Anterior cingulate cortex (tissue), 58 donors: ENCODE data around the gene SP6.

Experiments used
- DNase-seq, 58 donors: peaks; one replicate each; lab custom pipeline; 2025; lab: John Stamatoyannopoulos, UW

SP6 gene

GRCh38 chr17:47879776-47880454 lies 29.0 kb upstream of the SP6 start:
- DNase-seq: no peak

DNA sequence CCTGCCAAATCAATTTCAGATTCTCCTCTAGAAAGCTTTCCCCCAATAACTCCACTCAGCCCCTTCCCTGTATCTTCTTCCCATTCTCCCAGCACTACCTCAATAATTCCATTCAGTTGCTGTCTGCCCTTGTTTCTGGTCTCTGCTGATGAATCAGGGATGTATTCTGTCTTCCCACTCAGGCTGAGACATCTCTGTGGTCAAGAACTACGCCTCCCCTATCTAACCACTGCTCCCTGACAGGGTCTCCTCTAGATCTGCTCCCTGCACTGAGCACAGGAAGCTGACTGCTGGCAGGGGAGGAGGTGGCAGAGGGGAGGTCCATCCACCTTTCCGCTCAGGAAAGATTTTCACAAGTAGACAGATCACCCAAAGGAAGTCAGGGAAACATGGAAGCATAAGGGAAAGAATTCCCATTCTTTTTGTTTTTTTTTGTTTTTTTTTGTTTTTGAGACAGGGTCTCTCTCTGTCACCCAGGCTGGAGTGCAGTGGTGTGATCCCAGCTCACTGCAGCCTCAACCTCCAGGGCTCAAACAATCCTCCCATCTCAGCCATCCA lies 28.1 kb upstream of the SP6 start:
- DNase-seq: no peak

DNA sequence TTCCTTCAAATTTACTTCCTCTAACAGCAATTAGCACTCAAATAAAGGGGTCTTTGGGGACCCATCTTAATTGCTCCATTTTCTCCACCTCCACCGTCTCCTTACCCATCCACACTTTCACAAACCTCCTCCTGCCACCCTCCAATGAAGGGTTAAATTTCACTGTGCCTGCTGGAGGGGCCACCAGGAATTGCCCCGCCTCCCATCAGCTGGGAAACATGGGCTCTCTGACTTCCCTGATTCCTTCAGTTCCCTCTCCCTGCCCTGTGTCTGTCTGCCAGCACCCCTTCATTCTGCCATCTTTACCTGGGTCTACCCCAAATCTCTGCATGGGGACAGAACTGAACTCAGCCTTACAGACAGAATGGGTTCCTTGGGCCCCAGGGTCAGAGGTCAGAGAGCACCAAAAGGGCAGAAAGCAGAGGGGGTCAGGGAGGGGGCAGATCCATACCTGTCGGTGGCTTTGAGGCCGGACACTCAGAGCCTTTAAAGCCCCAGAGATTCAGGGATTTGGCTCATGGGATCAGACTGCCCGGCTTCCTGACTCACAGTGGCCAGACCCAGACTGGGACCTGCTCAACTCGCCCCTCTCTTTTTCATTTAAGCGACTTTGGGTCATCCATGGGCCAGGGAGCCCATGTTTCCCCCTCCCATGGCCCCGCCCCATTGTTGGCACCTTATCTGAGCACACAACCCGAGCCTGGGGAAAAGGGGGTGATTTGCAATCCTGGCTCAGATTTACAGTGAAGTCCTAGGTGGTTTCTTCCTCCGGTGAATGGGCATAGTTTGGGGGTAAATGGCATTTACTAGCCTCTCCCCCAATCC lies 27.5 kb upstream of the SP6 start:
- no peak for DNase-seq

- no peak for DNase-seq
Measured at GRCh38 chr17:47877368-47878034, 26.5 kb upstream of the SP6 start.

DNA sequence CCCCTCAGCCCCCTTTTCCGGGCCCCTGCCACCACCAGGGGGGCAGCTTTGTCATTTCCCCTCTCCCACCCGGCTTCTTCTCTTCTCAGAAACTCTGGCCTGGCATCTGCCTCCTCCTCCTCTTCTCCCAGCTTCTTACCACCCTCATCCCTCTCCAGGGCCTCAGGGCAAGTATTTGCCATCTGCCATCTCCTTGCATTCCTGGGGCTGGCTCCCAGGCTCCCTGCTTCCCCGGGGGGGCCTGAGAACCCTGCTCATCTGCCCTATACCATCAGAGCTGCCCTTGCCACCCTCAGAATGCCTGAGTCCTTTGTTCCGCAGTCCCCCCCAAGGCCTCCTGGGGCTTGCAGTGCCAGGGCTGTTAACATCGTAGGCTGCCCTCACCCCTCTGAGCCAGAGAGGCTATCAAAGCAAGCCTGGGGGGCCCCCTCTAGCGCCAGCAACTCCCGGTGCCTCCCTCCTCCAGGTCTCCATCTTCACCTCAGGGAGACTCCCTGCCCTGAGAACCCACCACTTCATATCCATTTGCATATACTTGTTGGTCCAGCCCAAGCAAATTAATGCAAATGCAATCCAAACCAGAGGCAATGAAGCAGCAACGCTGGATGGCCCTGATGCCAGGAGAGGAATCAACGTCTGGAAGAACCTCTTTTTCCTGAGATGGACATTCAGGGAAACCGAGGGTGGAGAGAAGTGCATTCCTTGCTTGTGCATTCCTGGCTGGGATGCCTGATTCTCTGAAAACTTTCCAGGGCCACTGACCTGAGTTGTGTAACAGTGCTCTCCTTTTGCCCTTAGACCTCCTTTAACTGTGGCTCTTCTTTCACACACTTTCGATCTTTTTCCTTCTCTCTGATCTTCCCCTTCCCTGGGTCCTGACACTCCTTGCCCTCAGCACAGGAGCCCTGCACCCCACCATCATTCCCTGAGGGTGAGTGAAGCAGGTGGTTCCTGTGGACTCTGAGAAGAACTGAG lies 24.3 kb upstream of the SP6 start:
- DNase-seq: no peak

- DNase-seq: no peak
Measured at GRCh38 chr17:47873200-47874090, 22.5 kb upstream of the SP6 start.

DNA sequence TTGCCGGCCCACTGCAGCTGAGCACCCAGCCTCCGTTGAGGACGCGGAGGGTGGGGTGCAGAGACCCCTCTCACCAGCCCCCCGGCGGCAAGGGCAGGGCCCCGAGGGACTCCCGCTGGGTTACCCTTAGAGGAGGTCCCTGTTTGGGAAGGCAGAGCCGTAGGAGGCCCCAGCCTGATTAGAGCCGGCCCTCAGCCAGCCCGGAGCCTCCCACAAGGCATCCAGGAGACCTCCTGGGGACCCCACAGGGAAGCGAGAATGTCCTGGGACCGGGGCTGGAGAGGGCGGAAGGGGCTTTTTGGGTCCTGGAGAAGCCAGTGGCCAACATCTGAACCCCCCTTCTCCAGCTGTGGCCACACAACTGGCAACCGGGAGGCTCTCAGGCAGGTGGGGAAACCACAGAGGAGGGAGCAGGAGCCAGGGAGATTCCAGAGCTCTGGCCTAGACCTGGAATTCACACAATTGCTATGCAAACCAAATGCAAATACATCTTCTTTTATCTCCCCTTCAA lies 21.7 kb upstream of the SP6 start:
- DNase-seq: no peak

GRCh38 chr17:47872019-47872650 lies 21.2 kb upstream of the SP6 start:
- DNase-seq: no peak

DNA sequence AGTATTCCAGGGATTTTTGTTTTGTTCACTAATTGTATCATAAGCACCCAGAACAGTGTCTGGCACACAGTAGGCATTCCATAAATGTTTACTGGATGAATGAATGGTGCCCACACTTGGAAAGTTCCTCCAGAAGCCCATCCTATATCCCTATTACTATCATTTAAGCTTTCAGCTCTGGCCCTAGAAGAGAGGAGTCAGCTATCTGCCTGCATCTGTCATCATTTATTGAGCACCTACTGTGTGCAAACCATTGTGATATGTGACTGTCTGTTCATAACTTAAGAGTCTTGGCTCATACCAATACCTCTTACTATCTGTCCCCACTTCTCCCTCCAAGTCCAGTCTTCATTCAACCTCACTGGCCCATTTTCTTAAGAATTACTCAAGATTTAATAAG lies 20.1 kb upstream of the SP6 start:
- no peak for DNase-seq

DNA sequence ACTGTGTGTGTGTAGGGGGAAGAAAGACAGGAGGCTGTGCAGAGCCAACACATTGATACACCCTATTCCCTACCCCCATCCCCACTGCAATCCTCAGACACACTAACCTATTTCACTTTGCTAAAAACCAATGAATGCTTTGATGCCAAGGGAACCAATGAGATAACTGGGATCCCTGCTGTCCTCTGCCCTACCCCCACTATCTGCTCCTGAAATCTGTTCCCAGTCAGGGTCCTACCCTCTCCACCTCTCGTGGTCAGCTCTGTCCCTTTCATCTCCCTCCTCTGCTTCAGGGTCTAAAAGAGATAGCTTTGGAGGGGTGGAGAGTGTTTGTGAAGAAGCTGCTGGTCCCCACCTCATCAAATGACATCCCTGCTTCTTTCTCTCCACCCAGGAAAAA lies 19.1 kb upstream of the SP6 start:
- no peak for DNase-seq

- no peak for DNase-seq
Measured at GRCh38 chr17:47869114-47869513, 18.2 kb upstream of the SP6 start.

DNA sequence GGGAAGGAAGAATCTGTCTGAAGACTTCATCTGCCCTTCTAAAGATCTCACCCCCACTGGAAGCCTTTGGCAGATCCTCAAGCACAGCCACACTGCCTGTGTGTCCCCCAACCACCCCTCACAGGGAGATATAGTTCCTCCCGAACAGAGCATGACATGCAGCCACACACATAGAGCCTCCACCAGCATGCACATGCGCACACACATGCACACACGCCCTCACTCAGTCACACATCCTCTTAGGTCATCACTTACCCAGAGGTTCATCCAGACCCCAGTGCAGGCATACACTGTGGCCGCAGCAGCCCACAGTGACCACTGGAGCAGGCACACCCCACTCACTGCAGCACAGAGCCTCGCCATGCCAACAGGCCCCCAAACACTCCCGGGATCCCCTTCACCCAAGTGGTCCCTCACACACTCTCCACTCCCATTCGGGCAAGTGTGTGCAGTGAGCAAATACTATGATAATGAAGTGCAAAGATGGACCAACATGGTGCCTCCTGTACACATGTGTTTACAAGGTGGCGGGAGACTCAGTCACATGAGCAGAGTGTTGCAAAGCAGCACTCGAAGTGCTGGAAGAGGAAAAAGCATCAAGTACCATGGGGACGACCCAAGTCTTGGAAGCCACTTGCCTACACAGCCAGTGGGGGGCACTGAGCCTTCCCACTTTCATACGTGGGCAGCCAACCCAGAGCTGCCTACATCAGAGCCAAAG lies 17.0 kb upstream of the SP6 start:
- DNase-seq: no peak

DNA sequence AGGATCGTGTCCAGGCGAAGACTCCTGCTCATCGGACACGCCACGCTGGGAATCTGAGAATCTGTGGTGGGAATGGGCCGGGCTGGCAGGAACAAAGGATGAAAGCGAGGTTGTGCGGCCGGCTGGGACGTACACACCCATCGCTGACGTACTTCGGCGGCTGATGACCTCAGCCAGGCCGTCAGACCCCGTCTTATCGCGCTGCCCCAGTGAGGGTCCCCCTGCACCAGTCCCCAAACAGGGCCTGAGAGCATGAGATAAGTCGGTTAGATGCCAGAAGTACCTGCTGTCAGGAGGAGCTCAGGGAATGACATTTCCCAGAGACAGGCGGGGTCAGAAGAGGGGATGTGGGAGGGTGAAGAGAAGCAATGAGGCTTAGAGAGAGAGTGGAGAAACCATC lies 16.0 kb upstream of the SP6 start:
- no peak for DNase-seq

GRCh38 chr17:47864791-47865216 lies 13.8 kb upstream of the SP6 start:
- DNase-seq: no peak

DNA sequence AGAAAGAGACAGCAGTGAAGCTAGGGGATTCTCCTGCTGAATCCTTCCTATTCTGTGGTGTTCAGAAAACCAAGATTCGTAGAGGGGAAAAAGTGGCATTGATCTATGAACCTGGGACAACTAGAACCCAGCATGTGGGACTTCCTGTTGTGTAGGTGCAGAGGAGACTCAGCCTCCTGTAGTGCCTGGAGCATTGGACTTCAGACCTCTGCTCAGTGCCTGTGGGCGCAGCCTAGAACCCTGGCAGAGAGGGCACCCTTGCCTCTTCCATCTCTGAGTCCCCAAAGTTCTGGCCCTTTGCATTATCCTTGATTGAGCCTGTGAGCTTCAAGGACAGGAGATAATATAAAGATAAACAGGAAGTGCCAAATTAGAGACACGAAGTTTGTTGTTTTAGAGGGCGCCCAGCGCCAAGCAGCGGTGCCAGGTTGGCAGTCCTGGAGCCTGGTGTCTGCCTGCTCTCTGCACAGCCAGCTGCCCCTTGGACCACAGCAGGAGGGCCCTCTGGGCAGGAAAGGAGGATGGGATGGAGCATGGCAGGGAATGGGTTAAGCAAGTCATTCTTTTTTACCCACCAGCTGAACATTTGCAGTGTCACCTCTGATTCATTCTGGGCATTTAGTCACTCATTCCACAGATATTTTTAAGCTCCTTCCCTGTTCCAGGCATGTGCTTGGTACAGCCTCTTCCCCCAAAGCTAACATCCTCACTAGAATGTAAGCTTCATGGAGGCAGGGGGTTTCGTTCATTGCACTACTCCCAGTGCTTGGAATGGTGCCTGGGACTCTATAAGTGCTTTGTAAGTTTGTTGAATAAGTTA lies 11.9 kb upstream of the SP6 start:
- no peak for DNase-seq

- DNase-seq: no peak
Measured at GRCh38 chr17:47860386-47860785, 9.4 kb upstream of the SP6 start.
